SIG-M5 treated with dmso at 0.1 percent for 504 hours (cell line): ENCODE measurements around the gene TBX1.
"Not testable (repeated sequence)": the region's sequence is repeated elsewhere in the genome, so short reads cannot be mapped to it uniquely, and the experiment has no call there.

Experiments used
- DNase-seq: peaks from one replicate; lab custom pipeline; 2025; ENCODE audit not compliant: unreplicated experiment; lab: John Stamatoyannopoulos, UW

TBX1 gene

GRCh38 chr22:19763458-19764298, 3.1 kb downstream of the TBX1 start:
- DNase-seq: no peak

- no peak for DNase-seq
Measured at GRCh38 chr22:19764299-19764593, 3.7 kb downstream of the TBX1 start.

DNA sequence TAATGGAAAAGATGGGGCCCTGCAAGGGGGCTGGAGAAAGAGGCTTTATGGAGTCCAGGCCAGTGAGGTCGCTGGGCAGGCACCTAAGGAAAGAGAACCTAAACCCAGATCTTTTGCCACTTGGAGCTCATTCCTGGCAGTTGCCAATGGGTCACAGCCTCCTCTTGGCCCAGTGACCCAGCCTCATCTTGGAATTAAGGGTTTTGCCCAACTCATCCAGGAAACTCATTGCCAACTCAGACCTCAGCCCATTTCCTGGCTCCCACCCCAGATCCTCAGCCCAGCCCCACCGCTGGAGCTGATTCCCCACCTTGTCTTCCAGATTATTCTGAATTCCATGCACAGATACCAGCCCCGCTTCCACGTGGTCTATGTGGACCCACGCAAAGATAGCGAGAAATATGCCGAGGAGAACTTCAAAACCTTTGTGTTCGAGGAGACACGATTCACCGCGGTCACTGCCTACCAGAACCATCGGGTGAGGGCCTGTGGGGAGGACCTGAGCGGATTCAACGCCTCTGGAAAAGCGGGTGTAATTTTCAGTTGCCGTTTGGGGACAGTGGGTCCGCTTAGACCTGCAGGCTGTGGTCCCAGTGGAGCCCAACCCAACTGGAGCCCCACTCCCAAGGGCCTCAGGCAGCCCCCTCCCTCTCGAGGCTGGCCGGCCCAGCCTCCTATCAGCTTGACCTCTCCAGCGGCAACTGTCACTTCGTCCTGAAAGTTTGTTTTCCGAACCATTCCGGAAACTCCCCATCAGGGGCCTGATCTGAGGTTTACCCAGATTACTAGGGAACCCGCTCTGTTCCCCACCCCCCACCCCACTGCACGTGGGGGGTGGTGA, 4.3 kb downstream of the TBX1 start:
- DNase-seq: no peak

DNA sequence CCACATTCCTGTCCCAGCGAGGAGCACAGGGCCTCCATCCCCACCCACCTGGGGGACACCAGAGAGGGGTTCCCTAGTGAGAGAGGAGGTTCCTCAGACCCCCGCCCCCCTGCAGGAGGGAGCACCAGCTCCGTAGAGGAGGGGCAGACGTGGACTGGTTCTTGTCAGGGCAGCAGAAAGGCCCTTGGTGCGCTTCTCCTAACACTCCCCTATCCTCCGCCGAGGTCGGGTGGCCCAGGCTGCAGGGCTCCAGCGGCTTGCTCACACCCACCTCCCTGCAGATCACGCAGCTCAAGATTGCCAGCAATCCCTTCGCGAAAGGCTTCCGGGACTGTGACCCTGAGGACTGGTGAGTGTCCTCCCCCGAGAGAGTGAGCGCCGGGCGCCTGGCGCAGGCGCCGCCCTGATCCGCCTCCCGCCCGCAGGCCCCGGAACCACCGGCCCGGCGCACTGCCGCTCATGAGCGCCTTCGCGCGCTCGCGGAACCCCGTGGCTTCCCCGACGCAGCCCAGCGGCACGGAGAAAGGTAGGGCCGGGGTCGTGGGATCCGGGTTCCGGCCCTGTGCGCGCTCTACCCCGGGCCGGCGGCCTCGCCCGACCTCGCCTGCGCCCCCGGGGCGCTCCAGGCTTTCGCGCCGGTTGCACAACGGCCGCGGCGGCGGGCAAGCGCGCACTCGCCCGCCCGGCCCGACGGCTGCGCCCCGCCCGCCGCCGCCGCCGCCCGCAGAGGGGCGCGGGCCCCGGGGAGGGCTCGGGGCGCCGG, 5.1 kb downstream of the TBX1 start:
- peak; percentile 29 for DNase-seq

DNA sequence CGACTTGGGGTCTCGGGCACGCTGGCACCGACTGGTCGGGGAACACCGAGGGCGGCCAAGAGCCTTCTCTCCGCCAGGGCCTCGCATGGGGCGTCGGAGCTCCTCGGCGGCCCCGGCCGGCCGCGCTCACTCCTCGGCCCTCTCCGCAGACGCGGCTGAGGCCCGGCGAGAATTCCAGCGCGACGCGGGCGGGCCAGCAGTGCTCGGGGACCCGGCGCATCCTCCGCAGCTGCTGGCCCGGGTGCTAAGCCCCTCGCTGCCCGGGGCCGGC, 5.6 kb downstream of the TBX1 start:
- no peak for DNase-seq

- DNase-seq: peak; percentile 87
Measured at GRCh38 chr22:19766511-19767426, 6.2 kb downstream of the TBX1 start.

- DNase-seq: no peak
Measured at GRCh38 chr22:19767427-19768341, 7.1 kb downstream of the TBX1 start.

DNA sequence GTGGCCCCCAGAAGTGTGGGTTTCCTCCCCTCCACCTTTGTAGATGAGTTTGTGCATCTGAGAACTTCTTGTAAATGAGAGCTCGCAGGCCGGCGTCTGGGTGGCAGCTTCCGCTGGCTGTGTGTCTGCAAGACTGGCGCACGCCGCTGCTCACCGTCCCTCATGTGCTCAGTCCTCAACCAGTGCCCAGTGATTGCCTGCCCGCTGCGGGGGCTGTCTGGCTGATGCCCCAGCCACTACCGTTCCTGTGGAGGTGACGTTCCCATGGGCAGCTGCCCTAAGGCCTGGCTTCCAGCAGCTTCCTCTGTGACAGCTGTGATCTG, 8.8 kb downstream of the TBX1 start:
- no peak for DNase-seq

- no peak for DNase-seq
Measured at GRCh38 chr22:19770349-19771220, 10.0 kb downstream of the TBX1 start.

- no peak for DNase-seq
Measured at GRCh38 chr22:19772422-19772672, 11.8 kb downstream of the TBX1 start.

GRCh38 chr22:19772673-19773469, 12.3 kb downstream of the TBX1 start:
- DNase-seq: no peak

- DNase-seq: no peak
Measured at GRCh38 chr22:19773470-19774040, 13.0 kb downstream of the TBX1 start.

- no peak for DNase-seq
Measured at GRCh38 chr22:19774628-19775027, 14.1 kb downstream of the TBX1 start.

DNA sequence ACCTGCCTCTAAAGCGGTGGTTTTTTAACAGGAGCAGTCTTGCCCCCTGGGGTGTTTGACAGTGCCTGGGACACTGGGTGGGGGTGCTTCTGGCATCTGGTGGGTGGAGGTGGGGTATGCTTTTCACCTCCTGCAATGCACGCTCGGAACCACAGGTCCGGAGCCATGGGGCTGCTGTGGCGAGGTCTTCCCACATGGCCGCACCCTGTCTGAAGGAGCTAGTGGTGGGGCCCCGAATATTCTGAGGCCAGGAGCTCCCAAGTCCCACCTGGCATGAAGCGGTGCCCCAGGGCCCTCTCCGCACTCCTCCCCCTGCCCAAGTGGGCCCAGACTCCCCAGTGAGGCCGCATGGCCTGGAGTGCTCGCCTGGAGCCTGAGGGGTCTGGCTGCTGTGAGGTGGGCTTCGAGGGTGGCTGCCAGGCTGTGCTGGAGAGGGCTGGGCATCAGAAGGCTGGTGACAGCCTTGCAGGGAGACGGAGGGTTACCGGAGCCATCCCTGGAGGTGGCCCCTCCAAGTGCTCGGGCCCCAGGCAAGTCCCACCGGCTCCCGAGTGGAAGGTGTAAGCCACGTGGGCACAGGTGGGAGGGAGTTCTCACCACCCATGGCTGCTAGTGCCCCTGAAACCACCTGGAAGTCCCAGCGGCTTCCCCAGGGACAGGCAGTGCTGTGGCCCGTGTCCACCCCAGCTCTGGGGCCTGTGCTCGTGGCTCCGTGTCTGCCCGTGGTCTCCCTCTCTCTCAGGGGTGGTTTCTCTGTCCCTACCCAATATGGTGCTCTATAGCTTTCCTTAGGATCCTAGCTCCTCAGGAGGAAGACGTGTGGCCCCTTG, 15.1 kb downstream of the TBX1 start:
- no peak for DNase-seq

DNA sequence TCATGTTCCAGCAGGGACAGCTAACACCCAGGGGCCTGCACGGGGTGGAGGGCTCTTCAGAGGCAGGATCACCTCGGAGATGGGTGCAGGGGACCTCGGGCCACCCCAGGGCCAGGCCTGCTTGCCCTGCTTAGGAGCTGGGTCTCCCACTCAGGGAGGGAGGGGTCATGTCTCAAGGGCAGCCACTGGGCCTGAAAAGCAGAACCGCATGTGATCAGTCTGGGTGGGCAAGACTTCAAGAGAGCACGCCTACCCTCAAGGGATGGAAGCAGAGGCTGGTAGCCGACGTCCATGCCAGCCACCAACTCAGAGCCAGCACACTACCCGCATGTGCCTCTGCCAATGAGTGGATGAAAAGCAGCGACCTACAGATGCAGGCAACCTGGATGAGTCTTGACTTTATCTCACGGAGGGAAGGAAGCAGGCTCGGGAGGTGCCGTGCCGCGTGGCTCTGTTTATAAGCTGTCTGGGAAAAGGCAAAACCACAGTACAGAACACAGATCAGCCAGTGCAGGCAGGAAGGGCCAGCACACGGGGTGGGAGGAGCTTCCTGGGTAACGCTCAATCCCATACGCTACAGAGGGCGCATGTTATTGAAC, 16.0 kb downstream of the TBX1 start:
- DNase-seq: no peak

GRCh38 chr22:19777192-19777591, 16.6 kb downstream of the TBX1 start:
- DNase-seq: not testable (repeated sequence)

- DNase-seq: no peak
Measured at GRCh38 chr22:19779011-19779421, 18.4 kb downstream of the TBX1 start.
